ENCODE measurements around the gene TBX10. TPM values are rescaled to one million over a fixed set of nuclear protein-coding genes. Genes with fewer than 3 reads are reported as not detected.

TBX10 gene
- total and polyA plus RNA-seq, 4 donors = 0.12 to 0.43 TPM; not detected in 2

- peaks cover 0 to 3% (median under 1%) of the 10 kb centered on the region in 4 donors for H3K4me1 ChIP-seq (ENCODE audit: control insufficient read depth in 4 of 4, insufficient read depth in 4 of 4, low read length in 3 of 4)
- WGBS = 67% methylated on average over 24 of the region's 24 CpGs
- TF ChIP-seq TAF1 (conservative IDR thresholded peaks at IDR 0.05) (no peak), NR2F2 (IDR thresholded peaks at IDR 0.05) (no peak), CTCF (IDR thresholded peaks at IDR 0.05; ENCODE audit: low read depth, low read length, missing input control) (peak; percentile 37)
- H3K9ac ChIP-seq (ENCODE audit: low read depth in 1 of 2, low read length in 2 of 2) = no peak overlapping the region
- no peaks in the 10 kb centered on the region for H3K9me3 ChIP-seq (ENCODE audit: control insufficient read depth in 4 of 4, low read length in 3 of 4)
- H3K4me3 ChIP-seq (ENCODE audit: low read depth in 1 of 3, low read length in 3 of 3) = no peak overlapping the region
- no peak for DNase-seq (ENCODE audit: low spot score)
- H3K36me3 ChIP-seq (ENCODE audit: control insufficient read depth in 4 of 4, insufficient read depth in 3 of 4, low read depth in 1 of 4, low read length in 3 of 4) = no peaks in the 10 kb centered on the region
- no peak overlapping the region for H3K27ac ChIP-seq (ENCODE audit: low read depth in 1 of 2, low read length in 2 of 2)
- H3K27me3 ChIP-seq (ENCODE audit: control insufficient read depth in 4 of 4, insufficient read depth in 4 of 4, low read length in 3 of 4) = no peaks in the 10 kb centered on the region
Measured at GRCh38 chr11:67665541-67666302, 26.2 kb upstream of the TBX10 start.

- no peaks in the 10 kb centered on the region for H3K27me3 ChIP-seq (ENCODE audit: control insufficient read depth in 4 of 4, insufficient read depth in 4 of 4, low read length in 3 of 4)
Measured at GRCh38 chr11:67664696-67665540, 25.4 kb upstream of the TBX10 start.

GRCh38 chr11:67664213-67664585 lies 24.6 kb upstream of the TBX10 start:
- Histone ChIP-seq H3K9ac (ENCODE audit: low read depth in 1 of 2, low read length in 2 of 2) (no peak overlapping the region), H3K36me3 (ENCODE audit: control insufficient read depth in 4 of 4, insufficient read depth in 3 of 4, low read depth in 1 of 4, low read length in 3 of 4) (no peaks in the 10 kb centered on the region), H3K4me3 (ENCODE audit: low read depth in 1 of 3, low read length in 3 of 3) (no peak overlapping the region), H3K9me3 (ENCODE audit: control insufficient read depth in 4 of 4, low read length in 3 of 4) (no peaks in the 10 kb centered on the region), H3K27me3 (ENCODE audit: control insufficient read depth in 4 of 4, insufficient read depth in 4 of 4, low read length in 3 of 4) (no peaks in the 10 kb centered on the region), H3K27ac (ENCODE audit: low read depth in 1 of 2, low read length in 2 of 2) (no peak overlapping the region), H3K4me1 (ENCODE audit: control insufficient read depth in 4 of 4, insufficient read depth in 4 of 4, low read length in 3 of 4) (peaks cover 0 to 3% (median under 1%) of the 10 kb centered on the region in 4 donors)
- no peak for DNase-seq (ENCODE audit: low spot score)
- WGBS = 91% methylated on average over 16 of the region's 16 CpGs
- TF ChIP-seq MAX (IDR thresholded peaks at IDR 0.05) = no peak
- no peak for TF ChIP-seq NR2F2 (IDR thresholded peaks at IDR 0.05)
- no peak for TF ChIP-seq ZBTB33 (IDR thresholded peaks at IDR 0.05)
- no peak for TF ChIP-seq RAD21 (IDR thresholded peaks at IDR 0.05)
- no peak for TF ChIP-seq RXRA (IDR thresholded peaks at IDR 0.05)
- no peak for TF ChIP-seq HNF4A (conservative IDR thresholded peaks at IDR 0.05)

More at GRCh38 chr11:67664696-67665540, 25.4 kb upstream of the TBX10 start:
- Histone ChIP-seq H3K27ac (ENCODE audit: low read depth in 1 of 2, low read length in 2 of 2) (no peak overlapping the region), H3K9ac (ENCODE audit: low read depth in 1 of 2, low read length in 2 of 2) (no peak overlapping the region), H3K36me3 (ENCODE audit: control insufficient read depth in 4 of 4, insufficient read depth in 3 of 4, low read depth in 1 of 4, low read length in 3 of 4) (no peaks in the 10 kb centered on the region), H3K4me1 (ENCODE audit: control insufficient read depth in 4 of 4, insufficient read depth in 4 of 4, low read length in 3 of 4) (peaks cover 0 to 3% (median under 1%) of the 10 kb centered on the region in 4 donors), H3K4me3 (ENCODE audit: low read depth in 1 of 3, low read length in 3 of 3) (no peak overlapping the region), H3K9me3 (ENCODE audit: control insufficient read depth in 4 of 4, low read length in 3 of 4) (no peaks in the 10 kb centered on the region)
- DNase-seq (ENCODE audit: low spot score) = no peak
- TF ChIP-seq FOXA2 (IDR thresholded peaks at IDR 0.05) (no peak), CTCF (IDR thresholded peaks at IDR 0.05; ENCODE audit: low read depth, low read length, missing input control) (no peak)
- WGBS = 89% methylated on average over 33 of the region's 33 CpGs
